ENCODE results near the gene RPL28.
"Not testable (repeated sequence)": the region's sequence is repeated elsewhere in the genome, so short reads cannot be mapped to it uniquely, and the experiment has no call there.

The RPL28 gene

GRCh38 chr19:55410168-55410567 is 24.4 kb downstream of the RPL28 start:
- H3K4me1 ChIP-seq (ENCODE audit: low read length), result peaks cover 19% of the 10 kb centered on the region
- H3K4me2 ChIP-seq (ENCODE audit: low read length), result no peak overlapping the region
- peaks cover 3% of the 10 kb centered on the region for H3K9me3 ChIP-seq (ENCODE audit: insufficient read depth, low read length)
- peaks cover 24% of the 10 kb centered on the region for H3K79me2 ChIP-seq (ENCODE audit: low read length)
- peaks cover 15% of the 10 kb centered on the region for H4K20me1 ChIP-seq (ENCODE audit: insufficient read depth, low read length)
- TF ChIP-seq CTCF (IDR thresholded peaks at IDR 0.05; ENCODE audit: low read depth, low read length) (no peak), EZH2phosphoT487 (IDR thresholded peaks at IDR 0.05; ENCODE audit: low read depth) (no peak)
- H3K27ac ChIP-seq (ENCODE audit: low read length), result no peak overlapping the region
- peaks cover 26% of the 10 kb centered on the region for H3K36me3 ChIP-seq (replicated peaks; ENCODE audit: low read depth, low read length)
- no peak overlapping the region for H3K4me3 ChIP-seq (ENCODE audit: low read length)
- H2AFZ ChIP-seq (ENCODE audit: low read depth, low read length), result no peak overlapping the region
- H3K27me3 ChIP-seq (ENCODE audit: low read depth, low read length), result no peaks in the 10 kb centered on the region
- H3K9ac ChIP-seq (ENCODE audit: low read length), result no peak overlapping the region

GRCh38 chr19:55418185-55418584 is 32.5 kb downstream of the RPL28 start:
- Histone ChIP-seq H3K4me1 (ENCODE audit: low read length) (no peaks in the 10 kb centered on the region), H3K4me2 (ENCODE audit: low read length) (no peak overlapping the region), H4K20me1 (ENCODE audit: insufficient read depth, low read length) (no peaks in the 10 kb centered on the region), H3K27ac (ENCODE audit: low read length) (no peak overlapping the region), H3K9ac (ENCODE audit: low read length) (no peak overlapping the region), H2AFZ (ENCODE audit: low read depth, low read length) (no peak overlapping the region), H3K36me3 (replicated peaks; ENCODE audit: low read depth, low read length) (no peaks in the 10 kb centered on the region), H3K9me3 (ENCODE audit: insufficient read depth, low read length) (no peaks in the 10 kb centered on the region), H3K4me3 (ENCODE audit: low read length) (no peak overlapping the region), H3K27me3 (ENCODE audit: low read depth, low read length) (peaks cover 15% of the 10 kb centered on the region), H3K79me2 (ENCODE audit: low read length) (no peaks in the 10 kb centered on the region)
- TF ChIP-seq EZH2phosphoT487 (IDR thresholded peaks at IDR 0.05; ENCODE audit: low read depth) (no peak), CTCF (IDR thresholded peaks at IDR 0.05; ENCODE audit: low read depth, low read length) (peak; percentile 91)

- H3K4me2 ChIP-seq (ENCODE audit: low read length), result no peak overlapping the region
These were observed 33.4 kb downstream of the RPL28 start for GRCh38 chr19:55419103-55419502.

GRCh38 chr19:55419624-55420236 is 34.0 kb downstream of the RPL28 start:
- Histone ChIP-seq H3K27me3 (ENCODE audit: low read depth, low read length) (peaks cover 15% of the 10 kb centered on the region), H3K4me1 (ENCODE audit: low read length) (no peaks in the 10 kb centered on the region), H3K9ac (ENCODE audit: low read length) (no peak overlapping the region), H3K27ac (ENCODE audit: low read length) (no peak overlapping the region), H4K20me1 (ENCODE audit: insufficient read depth, low read length) (no peaks in the 10 kb centered on the region), H2AFZ (ENCODE audit: low read depth, low read length) (no peak overlapping the region), H3K79me2 (ENCODE audit: low read length) (no peaks in the 10 kb centered on the region), H3K4me2 (ENCODE audit: low read length) (no peak overlapping the region), H3K36me3 (replicated peaks; ENCODE audit: low read depth, low read length) (no peaks in the 10 kb centered on the region), H3K4me3 (ENCODE audit: low read length) (no peak overlapping the region), H3K9me3 (ENCODE audit: insufficient read depth, low read length) (no peaks in the 10 kb centered on the region)
- no peak for TF ChIP-seq CTCF (IDR thresholded peaks at IDR 0.05; ENCODE audit: low read depth, low read length)
- no peak for TF ChIP-seq EZH2phosphoT487 (IDR thresholded peaks at IDR 0.05; ENCODE audit: low read depth)

More at GRCh38 chr19:55419103-55419502, 33.4 kb downstream of the RPL28 start:
- TF ChIP-seq CTCF (IDR thresholded peaks at IDR 0.05; ENCODE audit: low read depth, low read length) (no peak), EZH2phosphoT487 (IDR thresholded peaks at IDR 0.05; ENCODE audit: low read depth) (no peak)
- no peaks in the 10 kb centered on the region for H3K4me1 ChIP-seq (ENCODE audit: low read length)
- no peaks in the 10 kb centered on the region for H3K9me3 ChIP-seq (ENCODE audit: insufficient read depth, low read length)
- no peaks in the 10 kb centered on the region for H3K79me2 ChIP-seq (ENCODE audit: low read length)
- H3K9ac ChIP-seq (ENCODE audit: low read length), result no peak overlapping the region
- H3K4me3 ChIP-seq (ENCODE audit: low read length), result no peak overlapping the region
- H3K27ac ChIP-seq (ENCODE audit: low read length), result no peak overlapping the region
- H4K20me1 ChIP-seq (ENCODE audit: insufficient read depth, low read length), result no peaks in the 10 kb centered on the region
- H2AFZ ChIP-seq (ENCODE audit: low read depth, low read length), result no peak overlapping the region
- no peaks in the 10 kb centered on the region for H3K36me3 ChIP-seq (replicated peaks; ENCODE audit: low read depth, low read length)
- H3K27me3 ChIP-seq (ENCODE audit: low read depth, low read length), result peaks cover 15% of the 10 kb centered on the region

GRCh38 chr19:55421281-55421680 is 35.5 kb downstream of the RPL28 start:
- H3K9me3 ChIP-seq (ENCODE audit: insufficient read depth, low read length); H4K20me1 ChIP-seq (ENCODE audit: insufficient read depth, low read length); H3K36me3 ChIP-seq (replicated peaks; ENCODE audit: low read depth, low read length); H3K4me2 ChIP-seq (ENCODE audit: low read length); H2AFZ ChIP-seq (ENCODE audit: low read depth, low read length); H3K4me3 ChIP-seq (ENCODE audit: low read length); H3K9ac ChIP-seq (ENCODE audit: low read length); H3K27ac ChIP-seq (ENCODE audit: low read length); H3K79me2 ChIP-seq (ENCODE audit: low read length); H3K4me1 ChIP-seq (ENCODE audit: low read length): not testable (repeated sequence)
- peaks cover 13% of the 10 kb centered on the region for H3K27me3 ChIP-seq (ENCODE audit: low read depth, low read length)
